Thoracic aorta (tissue), 2 donors: ENCODE results near the gene CLCF1. TPM values are rescaled to one million over a fixed set of nuclear protein-coding genes. Genes with fewer than 3 reads are reported as not detected.
A peak's percentile ranks its signal among the peaks of the same experiment; 100 is the strongest.

Experiments
- ATAC-seq: fragments of 150-250 bp; one replicate; pipeline ENCODE4 v1.8.0; 2017; ENCODE audit warnings: low read depth; ENCODE audit not compliant: insufficient number of reproducible peaks, low FRiP score
- DNase-seq: peaks from one replicate; pipeline ENCODE4 v3.0.0-alpha.2; 2020; ENCODE audit warnings: low spot score
- H3K27ac ChIP-seq, 2 donors: fragments of 200-600 bp; sonication (generic); 1 replicate in 1 of 2; 2 replicates in 1 of 2; pipeline ENCODE4 v1.5.1; 2016; ENCODE audit warnings: mild to moderate bottlenecking in 2 of 2, moderate library complexity in 2 of 2
- H3K27me3 ChIP-seq: fragments of 200-600 bp; sonication (generic); replicated peaks from 2 replicates; pipeline ENCODE4 v1.6.0; 2016; ENCODE audit warnings: mild to moderate bottlenecking; ENCODE audit not compliant: insufficient read depth
- H3K36me3 ChIP-seq: fragments of 200-600 bp; sonication (generic); one replicate; pipeline ENCODE4 v1.5.1; 2016
- H3K4me1 ChIP-seq, 2 donors: fragments of 200-600 bp; sonication (generic); 1 replicate in 1 of 2; 2 replicates in 1 of 2; pipeline versions ENCODE4 v1.5.1 to v1.6.0; 2016; ENCODE audit warnings: low read depth in 2 of 2, mild to moderate bottlenecking in 1 of 2; ENCODE audit not compliant: control insufficient read depth in 1 of 2
- H3K4me3 ChIP-seq: fragments of 200-600 bp; sonication (generic); 2 replicates; pipeline ENCODE4 v1.5.1; 2016; ENCODE audit warnings: mild to moderate bottlenecking
- H3K9me3 ChIP-seq: fragments of 200-600 bp; sonication (generic); 2 replicates; pipeline ENCODE4 v1.5.1; 2016
- CTCF ChIP-seq: fragments of 200-600 bp; sonication (generic); IDR thresholded peaks from one replicate; pipeline ENCODE4 v1.5.1; 2019; ENCODE audit warnings: antibody characterized with exemption
- total RNA-seq, 2 donors: library from RNA; depleted of rRNA; stranded (reverse); fragments of >200 nt; gene quantifications; one replicate each; pipeline versions ENCODE4 v1.1.0 to v1.2.3, GENCODE V29; 2016

CLCF1 gene
- total RNA-seq, 2 donors from 2014 or later = 27.1 to 38.1 TPM

- Histone ChIP-seq H3K36me3 (no peaks in the 10 kb centered on the region), H3K4me1 (peaks cover 23 to 47% of the 10 kb centered on the region in 2 donors), H3K4me3 (peak overlapping the region; percentile 76), H3K9me3 (no peaks in the 10 kb centered on the region), H3K27ac (peak overlapping the region; percentile 72 to 92), H3K27me3 (no peaks in the 10 kb centered on the region)
- no peak for TF ChIP-seq CTCF
- ATAC-seq = no peak
- DNase-seq = no peak
Observed at GRCh38 chr11:67371911-67372320, 1.5 kb downstream of the CLCF1 start.

GRCh38 chr11:67371189-67371910 lies 2.0 kb downstream of the CLCF1 start:
- DNase-seq = no peak

GRCh38 chr11:67370351-67371076 lies 2.9 kb downstream of the CLCF1 start:
- no peaks in the 10 kb centered on the region for H3K36me3 ChIP-seq
- H3K27me3 ChIP-seq = no peaks in the 10 kb centered on the region
- no peak overlapping the region for H3K4me3 ChIP-seq
- TF ChIP-seq CTCF = no peak
- H3K9me3 ChIP-seq = no peaks in the 10 kb centered on the region
- ATAC-seq (no peak), DNase-seq (no peak)
- peaks cover 25 to 54% of the 10 kb centered on the region in 2 donors for H3K4me1 ChIP-seq
- H3K27ac ChIP-seq = peak overlapping the region in 1 of 2 donors; percentile 21

More at GRCh38 chr11:67371189-67371910, 2.0 kb downstream of the CLCF1 start:
- Histone ChIP-seq H3K36me3 (no peaks in the 10 kb centered on the region), H3K4me1 (peaks cover 25 to 52% of the 10 kb centered on the region in 2 donors), H3K9me3 (no peaks in the 10 kb centered on the region), H3K4me3 (peak overlapping the region; percentile 76), H3K27me3 (no peaks in the 10 kb centered on the region), H3K27ac (peak overlapping the region; percentile 3 to 92)
- no peak for ATAC-seq
- TF ChIP-seq CTCF = peak; percentile 52

DNA sequence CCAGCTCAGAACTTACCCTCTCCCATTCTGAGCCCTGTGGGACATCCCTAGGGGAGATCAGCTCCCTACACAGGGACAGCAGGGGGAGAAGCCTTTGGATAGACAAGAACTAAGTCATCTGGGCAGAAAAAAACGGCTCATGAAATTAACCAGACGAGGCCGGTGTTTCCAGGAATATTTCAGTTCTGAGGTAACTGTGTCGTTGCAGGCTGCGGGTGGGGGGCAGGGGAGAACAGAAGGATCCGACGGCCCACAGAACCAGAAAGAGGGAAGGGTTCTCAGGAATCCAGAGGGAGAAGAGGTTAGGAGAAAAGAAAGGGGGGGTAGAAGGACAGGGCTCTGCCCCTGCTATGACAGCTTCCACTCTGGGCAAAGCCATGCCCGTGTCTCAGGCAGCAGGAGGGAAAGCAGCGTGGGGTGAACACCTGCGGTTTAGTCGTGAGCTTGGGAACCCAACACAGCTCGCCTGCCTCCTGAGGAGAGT lies 3.6 kb downstream of the CLCF1 start:
- H3K27ac ChIP-seq = peak overlapping the region in 1 of 2 donors; percentile 27
- no peak overlapping the region for H3K4me3 ChIP-seq
- H3K9me3 ChIP-seq = no peaks in the 10 kb centered on the region
- peaks cover 1% of the 10 kb centered on the region for H3K36me3 ChIP-seq
- no peak for TF ChIP-seq CTCF
- H3K4me1 ChIP-seq = peaks cover 24 to 51% of the 10 kb centered on the region in 2 donors
- no peak for DNase-seq
- ATAC-seq = no peak
- no peaks in the 10 kb centered on the region for H3K27me3 ChIP-seq

- no peak for TF ChIP-seq CTCF
Observed at GRCh38 chr11:67369275-67369674, 4.1 kb downstream of the CLCF1 start.

More at GRCh38 chr11:67369275-67369674, 4.1 kb downstream of the CLCF1 start:
- Histone ChIP-seq H3K4me3 (no peak overlapping the region), H3K27me3 (no peaks in the 10 kb centered on the region), H3K27ac (peak overlapping the region in 1 of 2 donors; percentile 27), H3K36me3 (peaks cover 7% of the 10 kb centered on the region), H3K9me3 (no peaks in the 10 kb centered on the region), H3K4me1 (peaks cover 20 to 46% of the 10 kb centered on the region in 2 donors)
- DNase-seq (no peak), ATAC-seq (no peak)
